Spleen (tissue), 3 donors: ENCODE results near the gene MRPS25.

Experiments used
- POLR2A ChIP-seq, 3 donors: fragments of 450-650 bp; IDR thresholded peaks; one replicate each; pipeline ENCODE4 v1.5.1; 2017; ENCODE audit warnings: antibody characterized with exemption in 3 of 3, mild to moderate bottlenecking in 1 of 3
- POLR2AphosphoS5 ChIP-seq, 3 donors: sonication (generic); formaldehyde crosslinking; IDR thresholded peaks; one replicate each; pipeline ENCODE4 v1.5.1; 2017; ENCODE audit warnings: antibody characterized with exemption in 3 of 3

- TF ChIP-seq POLR2AphosphoS5 (IDR thresholded peaks at IDR 0.05) (no peak), POLR2A (IDR thresholded peaks at IDR 0.05) (no peak)
Measured at GRCh38 chr3:15108082-15108545, 43.0 kb upstream of the MRPS25 start.
